Cardiac muscle cell (in vitro differentiated cells and primary cell): ENCODE results near the gene PLEKHH2. TPM values are rescaled to one million over a fixed set of nuclear protein-coding genes. Genes with fewer than 3 reads are reported as not detected.
"Not testable (repeated sequence)": the region's sequence is repeated elsewhere in the genome, so short reads cannot be mapped to it uniquely, and the experiment has no call there.

Experiments used
- DNase-seq, 2 donors: peaks; one replicate each; pipeline versions ENCODE4 v3.0.0 to v3.0.0-alpha.2; 2010 to 2017; ENCODE audit warnings: low read depth in 1 of 2, low spot score in 1 of 2
- H3K27ac ChIP-seq: fragments of 200-600 bp; sonication (generic); 2 replicates; pipeline ENCODE4 v1.5.1; 2016
- H3K27me3 ChIP-seq: fragments of 200-600 bp; sonication (generic); 2 replicates; pipeline ENCODE4 v1.6.0; 2016; ENCODE audit warnings: control low read depth
- H3K36me3 ChIP-seq: fragments of 200-600 bp; sonication (generic); 2 replicates; pipeline ENCODE4 v1.5.1; 2016; ENCODE audit warnings: control low read depth
- H3K4me1 ChIP-seq: fragments of 200-600 bp; sonication (generic); 2 replicates; pipeline ENCODE4 v1.8.1; 2017; ENCODE audit warnings: low read depth, mild to moderate bottlenecking, mixed run types
- H3K4me3 ChIP-seq: fragments of 200-600 bp; sonication (generic); 2 replicates; pipeline ENCODE4 v1.5.1; 2016; ENCODE audit warnings: mild to moderate bottlenecking
- H3K9me3 ChIP-seq: fragments of 200-600 bp; sonication (generic); 2 replicates; pipeline ENCODE4 v1.5.1; 2017; ENCODE audit warnings: low read depth, mild to moderate bottlenecking, control low read depth
- CTCF ChIP-seq: IDR thresholded peaks from 2 replicates; pipeline ENCODE4 v1.5.1; 2012; ENCODE audit warnings: low read depth, mild to moderate bottlenecking, low read length
- polyA plus RNA-seq: library from polyadenylated mRNA; unstranded; fragments of >200 nt; fragmentation: Nextera tagmentation; extraction: Ambion mirVana; gene quantifications from 2 replicates; pipeline ENCODE4 v1.2.1, GENCODE V29; 2016
- total RNA-seq: library from RNA; depleted of rRNA; stranded (reverse); fragments of >200 nt; gene quantifications from 2 replicates; pipeline ENCODE4 v1.2.3, GENCODE V29; 2016

PLEKHH2 gene
- total and polyA plus RNA-seq, 2 experiments from 2014 or later, result 0.31 to 1.0 TPM

GRCh38 chr2:43685357-43685756 is 48.3 kb downstream of the PLEKHH2 start:
- H3K27ac ChIP-seq, result no peak overlapping the region
- H3K9me3 ChIP-seq, result no peaks in the 10 kb centered on the region
- H3K4me3 ChIP-seq, result no peak overlapping the region
- no peak for DNase-seq
- H3K27me3 ChIP-seq, result no peaks in the 10 kb centered on the region
- no peaks in the 10 kb centered on the region for H3K36me3 ChIP-seq
- H3K4me1 ChIP-seq, result no peaks in the 10 kb centered on the region
- no peak for TF ChIP-seq CTCF

- TF ChIP-seq CTCF, result no peak
- Histone ChIP-seq H3K27ac (no peak overlapping the region), H3K36me3 (no peaks in the 10 kb centered on the region), H3K4me1 (no peaks in the 10 kb centered on the region), H3K4me3 (no peak overlapping the region), H3K9me3 (no peaks in the 10 kb centered on the region), H3K27me3 (no peaks in the 10 kb centered on the region)
- DNase-seq, result no peak
Observed at GRCh38 chr2:43689999-43690398, 52.9 kb downstream of the PLEKHH2 start.

- Histone ChIP-seq H3K36me3 (no peaks in the 10 kb centered on the region), H3K27me3 (no peaks in the 10 kb centered on the region)
- no peak for TF ChIP-seq CTCF
Observed at GRCh38 chr2:43692428-43692994, 55.5 kb downstream of the PLEKHH2 start.

GRCh38 chr2:43698140-43698539 is 61.1 kb downstream of the PLEKHH2 start:
- H3K36me3 ChIP-seq, H3K4me1 ChIP-seq, H3K4me3 ChIP-seq, DNase-seq, H3K27me3 ChIP-seq, H3K27ac ChIP-seq, H3K9me3 ChIP-seq: not testable (repeated sequence)

More at GRCh38 chr2:43692428-43692994, 55.5 kb downstream of the PLEKHH2 start:
- no peak overlapping the region for H3K27ac ChIP-seq
- no peak for DNase-seq
- H3K4me1 ChIP-seq, result no peaks in the 10 kb centered on the region
- no peak overlapping the region for H3K4me3 ChIP-seq
- no peaks in the 10 kb centered on the region for H3K9me3 ChIP-seq

- Histone ChIP-seq H3K27me3 (no peaks in the 10 kb centered on the region), H3K36me3 (no peaks in the 10 kb centered on the region), H3K9me3 (no peaks in the 10 kb centered on the region), H3K4me1 (no peaks in the 10 kb centered on the region), H3K27ac (no peak overlapping the region), H3K4me3 (no peak overlapping the region)
- TF ChIP-seq CTCF, result no peak
- DNase-seq, result no peak
Observed at GRCh38 chr2:43699761-43700160, 62.7 kb downstream of the PLEKHH2 start.

- Histone ChIP-seq H3K27me3 (no peaks in the 10 kb centered on the region), H3K9me3 (no peaks in the 10 kb centered on the region), H3K27ac (no peak overlapping the region), H3K4me3 (no peak overlapping the region), H3K4me1 (no peaks in the 10 kb centered on the region), H3K36me3 (no peaks in the 10 kb centered on the region)
- no peak for TF ChIP-seq CTCF
- no peak for DNase-seq
Observed at GRCh38 chr2:43701111-43701510, 64.1 kb downstream of the PLEKHH2 start.
